NCI-H146 (cell line): ENCODE measurements around the gene KIF1A.

ENCODE experiments used
- DNase-seq: peaks from one replicate; lab custom pipeline; 2025; lab: John Stamatoyannopoulos, UW

Gene KIF1A

DNA sequence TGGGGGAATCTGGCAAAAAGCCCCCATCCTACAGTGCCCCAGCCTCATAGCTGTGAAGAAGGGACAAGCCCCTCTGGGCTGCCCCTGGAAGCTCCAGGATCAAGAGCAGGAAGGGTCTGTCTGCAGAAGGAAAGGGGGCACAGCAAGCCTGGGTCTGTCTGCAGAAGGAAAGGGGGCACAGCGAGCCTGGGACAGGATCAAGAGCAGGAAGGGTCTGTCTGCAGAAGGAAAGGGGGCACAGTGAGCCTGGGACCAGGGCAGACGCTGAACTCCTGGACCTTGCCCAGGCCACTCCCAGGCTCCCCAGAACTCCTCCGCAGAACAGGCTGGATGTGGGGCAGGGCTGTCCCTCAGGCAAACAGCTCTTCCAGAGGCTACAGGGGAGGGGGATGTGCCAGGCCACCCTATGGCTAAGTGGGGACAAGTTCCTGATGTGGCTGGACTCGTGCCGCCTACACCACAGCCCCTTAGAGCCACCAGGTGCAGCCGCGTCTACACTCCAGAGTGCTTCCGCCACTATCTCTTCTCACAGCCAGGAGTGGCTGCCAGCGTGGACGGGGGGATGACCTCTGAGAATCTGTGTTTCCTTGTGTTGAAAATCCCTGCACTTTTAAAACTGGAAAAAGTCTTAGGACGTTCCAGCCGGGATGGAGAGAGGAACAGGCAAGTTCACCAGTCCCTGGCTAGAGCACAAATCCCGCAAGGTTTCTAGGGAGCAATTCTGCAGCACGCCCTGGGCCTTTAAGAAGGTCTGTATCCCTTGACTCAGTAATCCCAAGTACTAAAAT lies 20.8 kb downstream of the KIF1A start:
- DNase-seq = no peak

DNA sequence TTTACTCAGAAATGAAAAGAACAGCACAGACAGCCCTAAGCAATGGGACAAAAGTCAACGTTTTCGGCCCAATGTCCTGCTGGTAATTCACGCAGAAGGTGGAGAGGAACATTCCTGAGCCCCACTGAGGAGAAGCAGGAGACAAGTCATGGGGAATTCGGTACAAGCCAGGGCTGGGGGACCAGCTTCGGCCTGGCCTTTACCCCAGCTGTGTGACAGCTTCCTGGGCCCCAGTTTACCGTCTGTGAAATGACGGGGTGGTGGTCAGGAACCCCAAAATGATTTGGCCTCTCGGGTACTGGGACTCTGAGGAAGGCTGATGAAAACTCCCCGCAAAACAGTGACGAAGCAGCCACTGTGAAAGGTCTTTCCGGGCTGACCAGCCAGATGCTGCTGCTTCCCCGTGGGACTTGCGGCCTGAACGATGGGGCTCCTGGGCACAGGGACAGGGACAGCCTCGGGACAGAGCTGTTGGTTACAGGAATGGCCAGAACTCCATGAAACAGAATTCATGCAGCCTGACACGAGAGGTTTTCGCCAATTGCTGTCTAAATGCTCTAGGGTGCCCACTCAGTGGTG lies 21.6 kb downstream of the KIF1A start:
- no peak for DNase-seq

DNA sequence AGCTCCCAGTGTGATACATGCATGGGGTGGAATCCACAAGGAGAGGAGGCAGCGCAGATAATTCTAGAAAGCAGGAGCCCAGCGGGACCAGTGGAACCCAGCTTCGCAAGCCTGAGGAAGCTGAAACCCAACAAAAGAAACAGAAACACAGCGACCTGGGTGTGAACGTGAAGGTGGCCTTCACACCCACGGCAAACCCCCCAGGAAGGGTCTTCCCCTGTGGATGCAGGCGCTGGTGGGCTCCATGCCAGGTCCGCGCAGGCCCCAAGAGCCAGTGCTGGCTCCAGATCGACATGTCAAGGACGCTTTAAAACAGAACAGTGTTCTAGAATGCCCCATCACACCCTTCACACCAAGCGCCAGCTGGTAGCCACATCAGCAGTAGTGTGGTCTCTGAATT lies 22.1 kb downstream of the KIF1A start:
- DNase-seq = no peak

DNA sequence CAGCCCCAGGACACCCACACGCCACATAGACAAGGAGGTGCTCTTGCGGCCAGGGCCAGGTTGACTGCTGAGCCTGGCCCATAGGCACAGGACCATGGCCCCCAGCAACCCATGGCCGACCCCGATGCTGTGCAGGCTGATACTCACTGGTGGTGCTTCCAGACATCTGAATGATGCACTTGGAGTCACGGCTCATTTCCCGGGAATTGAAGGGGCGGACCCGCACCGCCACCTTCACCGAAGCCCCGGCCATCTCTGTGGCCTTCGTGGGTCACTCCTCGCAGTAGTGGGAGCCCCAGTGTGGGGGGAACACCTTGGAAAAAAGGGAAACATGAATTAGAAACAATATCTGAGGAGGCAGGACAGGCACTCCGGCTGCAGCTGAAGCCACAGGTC lies 22.5 kb downstream of the KIF1A start:
- no peak for DNase-seq

DNA sequence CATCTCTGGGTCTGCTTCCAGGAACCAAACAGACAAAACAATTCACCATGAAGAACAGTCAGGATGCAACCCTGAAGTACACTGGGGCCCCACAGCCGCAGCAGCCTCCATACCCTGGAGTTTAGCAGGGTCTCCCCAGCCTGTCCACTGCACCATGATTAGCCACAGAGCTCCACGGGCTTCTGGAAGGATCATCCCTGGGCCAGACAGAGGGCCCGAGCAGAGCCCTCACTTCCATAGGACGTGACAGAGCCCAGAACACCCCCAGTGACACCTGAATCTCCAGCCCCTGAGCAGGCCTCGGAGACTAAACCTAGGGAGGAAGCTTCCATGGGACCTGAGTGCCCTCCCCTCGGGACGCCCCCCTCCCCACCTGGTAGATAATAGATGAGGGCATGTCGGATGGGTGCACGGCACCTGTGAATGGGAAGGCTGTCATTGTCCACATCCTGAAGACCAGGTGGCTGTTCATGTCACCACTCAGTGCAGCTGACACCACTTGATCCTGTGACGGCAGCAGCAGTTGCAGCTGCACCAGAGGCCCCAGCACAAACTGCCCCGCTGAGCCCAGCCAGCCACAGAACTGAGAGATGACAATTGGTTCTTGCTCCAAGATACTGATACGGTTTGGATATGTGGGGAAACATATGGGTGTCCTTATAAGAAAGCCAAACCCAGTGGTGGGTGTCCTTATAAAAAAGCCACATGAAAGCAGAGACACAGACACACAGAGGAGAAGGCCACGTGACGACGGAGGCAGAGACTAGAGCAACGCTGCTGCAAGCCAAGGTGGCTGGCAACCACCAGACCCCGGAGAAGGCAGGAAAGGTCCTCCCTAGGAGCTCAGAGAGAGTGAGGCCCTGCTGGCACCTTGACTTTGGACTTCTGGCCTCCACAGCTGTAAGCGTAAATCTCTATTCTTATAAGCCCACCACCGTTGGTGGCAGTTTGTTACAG lies 23.2 kb downstream of the KIF1A start:
- DNase-seq = no peak

DNA sequence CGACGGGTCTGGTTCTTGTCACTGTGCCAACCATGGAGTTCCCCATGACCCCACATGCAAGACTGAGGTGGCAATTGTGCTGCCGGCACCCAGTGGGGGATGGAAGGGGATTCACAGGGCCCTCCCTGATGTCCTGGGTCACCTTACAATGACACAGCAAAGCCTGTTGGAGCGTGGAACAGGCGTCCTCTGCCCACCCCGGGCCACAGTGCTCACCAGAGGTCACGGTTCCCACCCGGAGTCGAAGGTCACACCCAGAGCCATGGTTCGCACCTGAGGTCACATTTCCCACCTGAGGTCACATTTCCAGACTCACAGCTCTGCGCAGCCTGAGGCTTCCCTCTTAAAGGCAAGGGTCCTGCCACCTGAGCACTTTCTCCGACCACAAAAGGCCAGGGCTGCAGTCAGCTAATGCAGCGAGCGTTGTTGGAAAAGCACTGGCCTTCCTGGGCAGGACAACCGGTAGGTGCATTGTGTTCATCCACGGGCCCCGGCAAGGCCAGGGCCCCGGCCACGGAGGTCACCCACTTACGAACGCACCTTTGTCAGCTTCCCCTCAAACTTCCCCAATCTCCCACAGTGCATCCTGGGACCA lies 24.0 kb downstream of the KIF1A start:
- no peak for DNase-seq

DNA sequence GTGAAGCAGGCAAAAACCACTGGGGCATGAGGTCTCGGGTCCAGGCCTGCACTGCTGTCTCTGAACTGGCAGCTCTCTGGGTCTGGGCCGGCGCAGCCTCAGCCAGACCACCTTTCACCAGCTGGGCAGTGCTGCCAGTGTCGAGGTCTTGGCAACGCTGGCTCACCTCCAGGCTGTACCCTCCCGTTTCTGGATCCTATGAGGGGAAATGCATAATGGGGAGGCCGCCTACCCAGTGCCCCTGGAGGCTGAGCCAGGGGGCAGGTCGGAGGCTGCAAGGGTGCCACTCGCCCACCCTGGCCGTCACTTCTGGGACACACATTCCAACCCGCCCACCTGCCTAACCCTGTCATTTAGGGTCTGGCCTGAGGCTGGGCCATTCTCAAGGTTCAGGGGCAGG lies 24.6 kb downstream of the KIF1A start:
- DNase-seq = no peak

DNA sequence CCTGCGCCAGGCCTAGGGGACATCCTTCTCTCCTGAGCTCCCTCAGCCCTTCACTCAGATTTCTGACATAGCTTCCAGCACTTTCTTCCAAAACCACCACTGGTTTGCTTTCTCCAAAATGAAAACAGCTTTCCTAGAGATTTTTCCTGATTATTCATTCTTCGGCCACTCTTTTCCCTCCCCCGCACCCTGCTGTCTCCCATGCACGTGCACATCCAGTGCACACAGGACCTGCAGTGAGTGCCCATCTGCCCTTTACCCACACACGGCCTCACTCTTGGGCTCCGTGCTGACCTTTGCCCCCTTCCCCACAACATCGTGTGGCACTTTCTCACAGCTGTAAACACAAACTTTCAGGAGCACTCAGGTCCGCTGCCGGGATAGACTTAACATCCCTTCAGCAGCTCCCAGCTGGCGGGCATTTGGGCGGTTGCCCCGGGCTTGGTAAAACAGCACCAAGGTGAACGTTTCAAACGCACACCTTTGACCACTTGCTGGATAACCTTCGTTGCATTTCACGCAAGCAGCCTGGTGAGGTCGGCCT lies 25.8 kb downstream of the KIF1A start:
- DNase-seq = no peak

DNA sequence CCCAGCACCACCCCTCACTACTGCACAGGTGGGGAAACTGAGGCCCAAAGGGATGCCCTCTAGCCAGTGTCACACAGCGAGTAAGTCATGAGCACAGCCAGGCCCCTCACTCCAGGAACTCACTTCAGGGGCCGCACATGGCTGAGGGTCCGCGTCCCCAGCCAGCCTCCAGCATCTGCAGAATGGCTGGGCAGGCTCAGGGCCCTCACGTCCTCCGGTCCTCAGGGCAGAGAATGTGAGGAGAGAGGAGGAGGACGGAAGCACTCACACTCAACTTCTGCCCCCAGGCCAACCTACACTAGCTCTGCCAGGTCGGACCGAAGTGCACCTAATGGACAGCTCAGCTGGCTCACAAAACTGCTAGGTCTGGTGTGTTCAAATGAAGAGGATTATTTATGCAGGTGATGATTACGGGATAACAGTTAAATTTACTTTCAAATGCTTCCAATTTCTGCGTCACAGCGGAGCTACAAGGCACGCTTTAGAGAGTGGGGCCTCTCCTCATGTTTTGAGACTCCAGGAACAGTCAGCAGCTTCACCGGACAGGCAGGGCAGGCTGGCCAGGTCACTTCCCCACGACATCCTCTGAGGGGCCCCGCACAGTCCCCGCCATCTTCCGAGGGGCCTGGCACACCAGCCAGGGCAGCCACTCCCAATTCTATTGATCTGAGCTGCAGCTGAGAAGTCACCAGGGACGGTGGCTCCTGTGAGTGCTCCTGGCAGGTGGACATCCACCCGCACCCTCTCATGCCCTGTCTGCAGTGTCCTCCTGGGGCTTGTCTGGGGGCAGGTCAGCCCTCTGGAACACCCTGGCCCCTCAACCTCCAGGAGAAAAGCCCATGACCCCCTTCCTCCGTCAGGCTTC lies 26.5 kb downstream of the KIF1A start:
- DNase-seq = no peak

DNA sequence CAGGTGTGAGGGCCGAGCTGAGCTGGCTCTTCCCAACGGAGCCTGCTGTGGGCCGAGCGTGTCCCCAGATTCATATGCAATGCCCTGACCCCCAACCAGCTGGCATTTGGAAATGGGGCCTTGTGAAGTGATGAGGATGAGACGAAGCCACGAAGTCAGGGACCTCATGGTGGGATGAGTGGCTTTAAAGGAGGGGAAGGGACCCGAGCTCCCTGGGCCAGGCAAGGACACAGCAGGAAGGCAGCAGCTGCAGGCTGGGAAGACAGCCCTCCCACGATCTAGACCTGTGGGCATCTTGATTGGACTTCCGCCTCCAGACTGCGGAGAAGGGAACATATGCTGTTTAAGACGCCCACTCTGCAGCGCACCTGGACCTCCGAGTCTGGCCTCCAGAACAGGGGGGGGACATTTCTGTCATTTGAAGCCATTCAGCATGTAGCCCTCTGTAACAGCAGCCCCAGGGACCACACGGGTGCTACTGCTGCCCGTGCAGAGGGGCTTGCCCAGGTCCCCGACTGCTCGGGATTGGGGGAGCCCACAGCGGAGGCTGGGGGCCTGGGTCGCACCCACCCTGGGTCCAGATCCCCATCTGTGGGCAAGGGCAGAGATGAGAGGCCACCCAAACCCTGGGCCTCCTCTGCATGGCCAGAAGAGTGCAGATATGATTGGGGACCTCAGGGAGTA lies 27.2 kb downstream of the KIF1A start:
- DNase-seq = no peak

DNA sequence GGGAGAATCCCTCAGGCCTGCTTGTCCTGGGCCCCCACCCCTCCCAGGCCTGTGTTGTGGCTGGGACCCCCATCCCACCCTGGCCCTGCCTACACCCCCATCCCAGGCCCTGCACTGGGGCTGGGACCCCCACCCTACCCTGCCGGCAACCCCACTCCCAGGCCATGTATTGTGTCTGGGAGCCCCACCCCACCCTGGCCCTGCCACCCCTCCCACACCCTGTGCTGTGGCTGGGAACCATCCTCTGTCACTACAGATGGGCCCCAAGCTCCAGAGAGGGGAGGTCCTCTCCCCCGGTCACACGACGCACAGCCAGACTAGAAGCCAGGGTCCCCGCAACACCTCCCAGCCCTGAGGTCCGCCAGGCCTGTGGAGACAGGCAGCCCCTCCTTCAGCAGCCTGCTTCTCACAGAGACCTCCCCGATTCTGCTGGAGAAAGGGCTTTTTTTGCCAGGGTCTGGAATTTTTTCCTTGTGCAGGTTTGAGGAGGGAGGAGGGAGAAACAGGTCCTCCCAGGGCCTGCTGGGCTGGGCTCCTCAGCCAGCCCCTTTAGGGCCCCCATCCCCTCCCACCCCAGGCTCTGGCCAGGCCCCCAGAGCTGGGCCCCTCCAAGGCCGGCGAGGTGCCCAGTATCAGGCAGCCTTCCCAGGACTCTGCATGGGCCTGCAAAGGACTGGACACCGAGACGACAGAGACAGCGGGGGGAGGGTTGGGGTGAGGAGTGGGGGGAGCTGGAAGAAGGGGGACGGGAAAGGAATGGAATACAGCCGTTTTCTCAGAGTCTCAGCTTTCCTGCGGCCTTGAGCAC lies 28.0 kb downstream of the KIF1A start:
- no peak for DNase-seq

DNA sequence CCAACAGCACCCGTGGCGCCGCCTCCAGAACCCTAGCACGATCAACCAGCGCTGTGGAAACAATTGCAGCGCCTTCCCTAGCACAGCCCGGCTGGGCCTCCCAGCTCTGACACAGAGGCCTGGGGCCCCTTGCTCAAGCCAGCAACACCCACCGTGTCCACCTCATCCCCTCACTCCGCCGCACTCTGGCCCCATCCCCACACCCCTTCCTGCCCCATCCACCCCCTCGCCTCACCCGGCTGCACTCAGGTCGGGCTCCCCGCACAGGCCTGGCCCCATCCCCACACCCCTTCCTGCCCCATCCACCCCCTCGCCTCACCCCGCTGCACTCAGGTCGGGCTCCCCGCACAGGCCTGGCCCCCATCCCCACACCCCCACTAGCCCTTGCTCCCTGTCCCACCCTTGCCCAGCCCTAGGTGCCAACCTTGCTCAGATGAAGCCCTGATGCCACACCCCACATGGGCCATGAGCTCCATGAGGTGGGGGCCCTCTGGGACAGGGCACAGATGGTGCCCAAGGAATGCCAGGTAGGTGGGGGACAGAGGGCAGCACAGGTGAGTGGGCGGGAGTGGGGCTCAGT lies 28.7 kb downstream of the KIF1A start:
- no peak for DNase-seq

DNA sequence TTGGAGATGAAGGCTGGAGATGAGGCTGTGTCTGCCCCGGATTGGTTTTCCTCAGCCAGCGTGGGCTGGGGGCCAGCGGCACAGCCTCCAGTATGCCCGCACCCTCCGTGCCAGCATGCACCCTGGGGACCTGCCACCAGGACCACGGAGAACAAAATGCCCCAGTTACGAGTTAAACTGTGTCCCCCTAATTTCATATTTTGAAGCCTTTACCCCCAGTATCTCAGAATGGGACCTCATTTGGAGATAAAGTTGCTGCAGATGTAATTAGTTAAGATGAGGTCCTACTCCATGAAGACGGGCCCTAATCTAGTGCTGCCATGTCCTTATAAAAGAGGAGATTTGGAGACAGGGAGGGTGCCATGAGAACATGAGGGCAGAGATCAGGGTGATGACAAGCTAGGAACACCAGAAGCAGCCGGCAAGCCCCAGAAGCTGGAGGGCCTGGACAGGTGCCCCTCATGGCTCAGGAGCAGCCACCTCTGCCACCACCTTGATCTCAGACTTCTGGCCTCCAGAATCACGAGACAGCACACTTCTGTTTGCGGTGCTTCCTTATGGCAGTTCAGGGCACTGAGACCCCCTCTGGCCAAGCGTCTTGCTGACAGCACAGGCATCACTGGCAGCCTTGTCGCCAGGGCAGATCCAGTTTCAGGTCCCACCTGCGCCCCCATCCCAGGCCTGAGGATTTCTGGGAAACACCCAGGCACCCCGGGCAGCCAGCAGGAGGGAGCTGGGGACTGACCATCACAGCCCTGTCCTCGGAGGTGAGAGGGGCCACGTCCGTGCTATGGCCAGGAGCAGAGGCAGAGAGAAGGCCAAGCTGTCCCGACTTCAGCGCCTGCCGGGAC lies 29.4 kb downstream of the KIF1A start:
- no peak for DNase-seq

DNA sequence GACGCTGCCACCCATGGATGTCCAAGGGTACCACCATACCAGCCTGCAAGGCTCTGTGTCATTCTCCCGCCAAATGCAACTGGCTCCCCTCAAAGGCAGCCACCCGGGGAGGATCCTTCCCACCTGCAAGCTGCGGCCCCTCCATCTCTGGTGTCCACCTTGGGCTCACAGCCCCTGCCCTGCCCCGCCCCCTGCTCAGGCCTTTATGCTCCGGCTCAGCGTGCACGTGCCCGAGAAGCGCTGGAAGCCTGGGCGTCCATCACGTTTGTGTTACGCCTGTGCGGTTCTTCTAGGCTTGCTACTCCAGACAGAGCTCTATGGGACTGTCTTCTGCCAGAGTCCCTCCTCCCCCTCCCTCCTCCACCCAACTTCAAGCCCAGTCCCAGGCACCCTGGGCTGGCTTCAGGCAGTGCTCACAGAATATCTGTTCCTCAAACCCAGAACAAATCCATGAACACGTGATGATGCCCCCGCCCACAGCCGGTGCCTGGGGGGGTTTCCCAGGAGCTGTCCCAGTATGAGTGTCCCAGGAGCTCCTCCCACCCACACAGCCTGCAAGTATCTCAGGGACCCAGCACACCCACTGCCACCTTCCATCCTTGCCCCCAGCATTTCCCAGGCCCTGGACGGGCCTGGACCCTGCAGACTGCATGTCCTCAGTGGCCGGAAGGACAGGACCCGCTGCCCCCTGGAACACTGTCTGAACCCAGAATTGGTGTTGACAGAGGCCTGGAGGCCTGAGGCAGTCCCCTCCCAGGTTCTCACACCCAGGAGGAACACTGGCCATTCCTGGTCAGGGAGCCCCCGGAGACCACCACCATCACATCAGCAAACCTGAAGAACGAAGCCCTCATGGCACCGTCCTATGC lies 30.3 kb downstream of the KIF1A start:
- DNase-seq = no peak

DNA sequence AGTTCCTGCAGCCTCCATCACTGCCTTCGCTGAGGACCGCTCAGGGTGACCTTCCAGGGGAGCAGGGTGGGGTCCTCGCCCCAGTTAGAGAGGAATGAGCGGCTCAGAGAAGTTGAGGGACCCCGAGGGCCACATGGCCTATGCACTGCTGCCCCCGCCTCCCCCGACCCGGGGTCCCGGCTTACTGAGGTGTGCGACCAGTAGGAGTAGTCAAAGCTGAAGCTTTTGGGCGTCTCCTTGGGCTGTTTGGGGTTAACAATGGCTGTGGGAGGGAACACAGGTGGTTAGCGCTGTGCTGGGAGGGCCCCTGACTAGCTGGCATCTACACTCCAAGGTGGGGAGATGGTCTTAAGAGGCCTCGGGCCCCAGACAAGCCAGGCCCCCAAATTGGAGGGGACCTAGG lies 31.0 kb downstream of the KIF1A start:
- no peak for DNase-seq

DNA sequence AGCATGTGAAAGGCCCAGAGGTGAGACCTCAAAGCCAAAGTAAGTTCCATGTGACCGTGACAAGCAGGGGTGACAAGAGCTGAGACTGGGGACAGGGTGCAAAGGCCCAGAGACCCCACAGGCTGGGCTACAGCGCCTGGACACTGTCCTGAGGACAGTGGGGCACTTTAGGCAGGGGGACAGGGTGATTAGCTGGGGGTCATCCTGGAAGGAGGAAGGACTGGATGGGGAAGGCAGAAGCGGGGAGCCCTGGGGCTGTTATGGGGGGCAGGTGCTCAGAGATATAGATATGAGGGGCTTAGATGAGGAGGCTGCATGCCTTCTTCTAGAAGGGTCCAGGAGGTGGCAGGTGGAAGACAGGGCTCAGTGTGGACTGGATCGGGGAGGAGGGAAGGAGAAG lies 31.5 kb downstream of the KIF1A start:
- no peak for DNase-seq
